Epithelial cell of esophagus (primary cell): ENCODE results near the gene SCFD1.

Source experiments
- DNase-seq: peaks from one replicate; pipeline ENCODE4 v3.0.0; 2010; ENCODE audit warnings: low read depth
- H3K4me3 ChIP-seq: 2 replicates; pipeline ENCODE4 v1.5.1; 2011; ENCODE audit warnings: mild to moderate bottlenecking, low read length, control low read depth
- TF ChIP-seq, protein P1 (sequence below): IDR thresholded peaks from 2 replicates; pipeline ENCODE4 v1.5.1; 2011; ENCODE audit warnings: low read depth, mild to moderate bottlenecking, low read length, control low read depth, inconsistent platforms; ENCODE audit not compliant: insufficient read depth; ENCODE audit errors: missing control alignments

Gene SCFD1

DNA sequence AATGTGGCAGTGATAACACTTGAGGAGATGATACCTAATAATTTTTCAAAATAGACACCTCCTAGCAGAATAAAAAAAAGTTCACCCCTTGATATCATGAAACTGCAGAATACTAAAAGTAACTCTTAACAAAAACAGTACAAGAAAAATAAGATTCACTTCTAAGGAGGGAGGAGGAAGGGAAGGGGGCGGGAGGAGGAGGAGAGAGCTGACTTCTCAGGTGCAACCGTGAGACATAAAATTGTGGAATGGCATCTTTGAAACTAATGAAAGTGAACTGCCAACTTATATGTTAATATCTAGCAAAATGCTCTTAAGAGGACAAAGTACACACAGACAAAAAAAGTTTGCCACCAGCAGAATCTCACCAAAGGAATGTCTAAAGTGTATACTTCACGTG, 115.8 kb downstream of the SCFD1 start:
- DNase-seq, result no peak
- no peak overlapping the region for H3K4me3 ChIP-seq
- TF ChIP-seq, protein P1, sequence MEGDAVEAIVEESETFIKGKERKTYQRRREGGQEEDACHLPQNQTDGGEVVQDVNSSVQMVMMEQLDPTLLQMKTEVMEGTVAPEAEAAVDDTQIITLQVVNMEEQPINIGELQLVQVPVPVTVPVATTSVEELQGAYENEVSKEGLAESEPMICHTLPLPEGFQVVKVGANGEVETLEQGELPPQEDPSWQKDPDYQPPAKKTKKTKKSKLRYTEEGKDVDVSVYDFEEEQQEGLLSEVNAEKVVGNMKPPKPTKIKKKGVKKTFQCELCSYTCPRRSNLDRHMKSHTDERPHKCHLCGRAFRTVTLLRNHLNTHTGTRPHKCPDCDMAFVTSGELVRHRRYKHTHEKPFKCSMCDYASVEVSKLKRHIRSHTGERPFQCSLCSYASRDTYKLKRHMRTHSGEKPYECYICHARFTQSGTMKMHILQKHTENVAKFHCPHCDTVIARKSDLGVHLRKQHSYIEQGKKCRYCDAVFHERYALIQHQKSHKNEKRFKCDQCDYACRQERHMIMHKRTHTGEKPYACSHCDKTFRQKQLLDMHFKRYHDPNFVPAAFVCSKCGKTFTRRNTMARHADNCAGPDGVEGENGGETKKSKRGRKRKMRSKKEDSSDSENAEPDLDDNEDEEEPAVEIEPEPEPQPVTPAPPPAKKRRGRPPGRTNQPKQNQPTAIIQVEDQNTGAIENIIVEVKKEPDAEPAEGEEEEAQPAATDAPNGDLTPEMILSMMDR, result no peak

DNA sequence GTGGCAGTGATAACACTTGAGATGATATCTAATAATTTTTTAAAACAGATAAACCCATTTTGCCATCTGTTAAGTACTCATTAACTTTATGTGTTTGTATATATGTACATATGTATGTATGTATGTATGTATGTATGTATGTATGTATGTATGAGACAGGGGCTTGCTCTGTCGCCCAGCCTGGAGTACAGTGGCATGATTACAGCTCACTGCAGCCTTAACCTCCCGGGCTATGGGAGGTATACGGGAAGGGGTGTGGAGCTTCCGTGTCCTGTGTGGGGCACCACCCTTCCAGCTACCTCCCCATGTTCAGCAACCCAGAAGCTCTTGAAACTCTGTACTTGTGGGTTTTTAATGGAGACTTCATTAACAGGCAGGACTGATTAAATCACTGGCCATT, 116.9 kb downstream of the SCFD1 start:
- DNase-seq, result no peak
- TF ChIP-seq, protein P1, result no peak

DNA sequence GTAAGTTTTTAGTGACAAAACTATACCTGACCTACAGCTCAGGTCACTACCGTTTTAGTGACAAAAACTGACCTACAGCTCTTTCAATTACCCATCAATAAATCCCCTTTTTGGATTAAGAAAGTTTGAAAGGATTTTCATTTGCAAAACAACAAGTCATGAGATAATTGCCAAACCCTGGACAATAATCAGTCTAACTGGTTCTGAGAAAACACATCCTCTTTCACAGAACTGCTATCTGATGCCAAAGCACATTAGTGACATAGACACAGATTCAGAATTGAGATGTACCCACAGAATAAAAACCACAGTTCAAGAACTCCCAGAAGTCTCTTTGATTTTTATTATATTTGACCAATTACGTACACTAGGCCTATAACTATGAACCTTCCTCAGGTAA, 126.2 kb downstream of the SCFD1 start:
- DNase-seq, result no peak
- TF ChIP-seq, protein P1, result no peak
- H3K4me3 ChIP-seq, result no peak overlapping the region

More for the DNA sequence above, 116.9 kb downstream of the SCFD1 start:
- no peak overlapping the region for H3K4me3 ChIP-seq

DNA sequence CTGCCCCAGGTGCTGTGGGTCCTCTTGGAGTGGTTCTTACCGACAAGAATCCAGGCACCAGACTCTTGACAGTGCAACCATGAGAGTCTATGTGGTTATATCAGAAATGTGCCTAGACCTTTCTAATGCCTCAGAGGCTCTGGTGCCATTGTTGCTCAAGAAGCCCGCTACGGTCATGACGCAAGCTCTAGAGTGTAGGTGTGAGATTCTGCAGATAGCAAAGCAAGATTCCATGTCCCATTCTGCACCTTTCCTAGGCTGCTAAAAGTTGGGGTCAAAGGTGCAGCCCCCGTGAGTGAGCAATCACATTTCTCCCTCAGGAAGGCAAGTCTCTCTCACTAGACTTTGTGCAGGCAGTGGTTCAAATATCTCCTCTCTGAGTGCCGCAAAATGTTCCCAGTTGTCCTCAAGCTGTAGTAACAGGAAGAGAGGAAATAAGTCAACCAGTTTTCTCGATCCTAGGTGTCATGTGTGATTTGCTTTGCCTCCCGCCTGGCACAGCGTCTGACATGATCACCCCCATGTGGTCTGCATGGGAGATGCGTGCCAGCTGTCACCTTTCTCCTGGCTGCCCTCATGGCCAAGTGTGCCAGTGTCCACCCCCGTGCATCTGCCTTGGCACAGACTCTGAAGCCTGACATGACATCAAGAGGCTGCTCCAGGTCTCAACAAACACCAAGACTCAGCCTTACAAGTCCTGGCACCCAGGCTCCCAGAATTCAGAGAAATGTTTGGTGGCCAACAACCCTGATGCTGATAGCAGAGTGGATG, 129.7 kb downstream of the SCFD1 start:
- no peak for DNase-seq
- TF ChIP-seq, protein P1, result no peak

DNA sequence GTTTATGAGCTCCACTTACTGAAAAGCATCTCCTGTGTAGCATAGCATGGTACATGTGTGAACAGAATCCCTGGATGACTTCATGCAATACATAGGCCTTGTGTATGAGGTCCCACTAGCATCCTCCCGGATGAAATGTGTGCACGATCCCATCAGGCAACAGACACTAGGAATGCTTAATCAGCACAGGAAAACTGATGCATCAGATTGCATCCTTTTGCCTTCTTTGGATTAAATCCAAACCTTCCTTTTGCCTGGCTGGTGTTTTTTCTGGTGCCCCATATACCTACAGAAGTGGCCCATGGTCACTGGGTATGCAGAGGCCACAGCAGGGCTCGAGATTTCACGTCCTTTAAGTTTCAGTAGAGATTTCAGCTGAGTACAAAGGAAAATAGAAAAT, 131.3 kb downstream of the SCFD1 start:
- DNase-seq, result no peak
- H3K4me3 ChIP-seq, result no peak overlapping the region
- TF ChIP-seq, protein P1, result no peak

More for the DNA sequence above, 129.7 kb downstream of the SCFD1 start:
- H3K4me3 ChIP-seq, result no peak overlapping the region

DNA sequence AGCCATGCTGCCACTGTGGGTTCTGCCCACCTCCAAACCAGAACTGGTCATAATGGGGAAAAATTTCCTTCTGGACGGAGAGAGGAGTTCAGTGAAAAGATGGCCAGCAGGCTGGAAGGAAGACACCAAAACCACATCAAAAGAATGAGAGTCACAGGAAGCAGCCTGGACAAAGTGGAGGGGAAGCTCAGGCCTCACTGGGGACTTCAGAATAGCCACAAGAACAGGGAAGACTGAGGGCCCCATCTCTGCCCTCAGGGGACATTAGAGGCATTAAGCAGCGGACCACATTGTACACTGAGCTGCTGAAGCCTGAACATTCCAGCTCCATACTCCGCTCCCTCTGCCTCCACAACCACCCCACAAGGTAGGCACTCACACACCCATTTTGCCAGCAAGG, 132.7 kb downstream of the SCFD1 start:
- TF ChIP-seq, protein P1, result no peak
- H3K4me3 ChIP-seq, result no peak overlapping the region
- no peak for DNase-seq

DNA sequence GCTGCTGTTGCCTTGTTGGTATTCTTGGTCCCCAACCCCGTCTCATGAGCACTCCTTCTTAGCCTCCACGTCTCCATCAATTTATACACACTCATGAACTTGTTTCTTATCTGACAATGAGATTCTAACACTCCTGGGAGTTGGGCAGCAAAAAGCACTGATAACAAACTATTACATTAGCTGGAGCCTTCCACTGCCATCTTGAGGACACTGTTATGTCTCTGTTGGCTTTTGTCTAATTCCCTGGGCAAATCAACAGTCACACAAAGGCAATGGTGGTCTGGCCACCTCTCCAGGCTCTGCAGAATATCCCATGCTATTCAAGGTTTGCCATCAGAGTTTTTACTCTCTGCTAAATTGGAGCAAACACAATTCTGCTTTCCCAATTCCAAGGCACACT, 134.5 kb downstream of the SCFD1 start:
- TF ChIP-seq, protein P1, result no peak
- no peak overlapping the region for H3K4me3 ChIP-seq
- DNase-seq, result no peak
